H1 (cell line): Measurements from ENCODE around the gene RNASEL. TPM values are rescaled to one million over a fixed set of nuclear protein-coding genes. Genes with fewer than 3 reads are reported as not detected.

Experiments used
- CTCF ChIA-PET: fragments of 300-600 bp; sonication (Branson Sonifier 250); formaldehyde crosslinking; loops from one replicate; lab custom pipeline; 2021; ENCODE audit not compliant: partially characterized antibody; lab: Charles Lee
- POLR2A ChIA-PET: fragments of 300-600 bp; sonication (Branson Sonifier 250); formaldehyde crosslinking; loops from one replicate; lab custom pipeline; 2021; ENCODE audit warnings: inconsistent platforms; ENCODE audit not compliant: partially characterized antibody; lab: Charles Lee
- DNase-seq, 2 experiments: peaks; one replicate each; pipeline versions ENCODE4 v3.0.0 to v3.0.0-alpha.2; 2010 to 2022; ENCODE audit warnings: low spot score in 2 of 2, low read depth in 1 of 2, mixed read lengths in 1 of 2
- FAIRE-seq: peaks from 2 replicates; lab custom pipeline; 2011; peaks lifted over from hg19 to GRCh38; lab: Jason Lieb, UNC
- H2AFZ ChIP-seq: 2 replicates; pipeline ENCODE4 v1.8.1; 2012; ENCODE audit warnings: low read length, inconsistent platforms
- H2AK5ac ChIP-seq: 2 replicates; pipeline ENCODE4 v1.6.1; 2013; ENCODE audit warnings: low read depth, low read length
- H2BK120ac ChIP-seq: replicated peaks from 2 replicates; pipeline ENCODE3; 2013; ENCODE audit warnings: low read depth, low read length, inconsistent platforms
- H2BK12ac ChIP-seq: 2 replicates; pipeline ENCODE4 v1.6.1; 2013; ENCODE audit warnings: low read depth, low read length
- H2BK15ac ChIP-seq: 2 replicates; pipeline ENCODE4 v1.6.1; 2013; ENCODE audit warnings: low read length
- H2BK20ac ChIP-seq: 2 replicates; pipeline ENCODE4 v1.6.1; 2013; ENCODE audit warnings: low read length
- H2BK5ac ChIP-seq: 2 replicates; pipeline ENCODE4 v1.6.1; 2013; ENCODE audit warnings: low read depth, low read length
- H3K14ac ChIP-seq: 2 replicates; pipeline ENCODE4 v1.6.1; 2013; ENCODE audit warnings: inconsistent platforms; ENCODE audit not compliant: insufficient read length
- H3K18ac ChIP-seq: 2 replicates; pipeline ENCODE4 v1.6.1; 2013; ENCODE audit warnings: low read length; ENCODE audit errors: extremely low read depth
- H3K23ac ChIP-seq: 2 replicates; pipeline ENCODE4 v1.6.1; 2013; ENCODE audit warnings: inconsistent platforms; ENCODE audit not compliant: insufficient read length
- H3K23me2 ChIP-seq: 2 replicates; pipeline ENCODE4 v1.6.1; 2013; ENCODE audit warnings: low read depth, low read length
- H3K27ac ChIP-seq: 2 replicates; pipeline ENCODE4 v1.6.1; 2011; ENCODE audit warnings: low read depth, low read length, inconsistent platforms
- H3K27me3 ChIP-seq, 4 experiments: replicated peaks in 1 of 4; 1 replicate in 1 of 4; 2 replicates in 3 of 4; pipeline versions ENCODE4 v1.6.1 to v1.8.1; 2011 to 2013; ENCODE audit warnings: low read length in 3 of 4, mild to moderate bottlenecking in 3 of 4, inconsistent platforms in 2 of 4, mixed read lengths in 2 of 4, moderate library complexity in 1 of 4; ENCODE audit not compliant: control insufficient read depth in 3 of 4, insufficient read depth in 3 of 4; ENCODE audit errors: extremely low read depth in 1 of 4
- H3K36me3 ChIP-seq, 4 experiments: 2 replicates each; pipeline versions ENCODE4 v1.6.1 to v1.8.1; 2011 to 2013; ENCODE audit warnings: mild to moderate bottlenecking in 4 of 4, low read length in 3 of 4, moderate library complexity in 2 of 4, control low read depth in 1 of 4, inconsistent platforms in 1 of 4; ENCODE audit not compliant: insufficient read depth in 4 of 4, control insufficient read depth in 2 of 4
- H3K4ac ChIP-seq: replicated peaks from 2 replicates; pipeline ENCODE3; 2013; ENCODE audit warnings: low read length, low read depth, mixed read lengths, inconsistent platforms; ENCODE audit not compliant: insufficient read length
- H3K4me1 ChIP-seq, 4 experiments: replicated peaks in 1 of 4; 1 replicate in 1 of 4; 2 replicates in 3 of 4; pipeline versions ENCODE4 v1.6.1 to v1.8.1; 2011 to 2013; ENCODE audit warnings: low read length in 3 of 4, inconsistent platforms in 2 of 4, mixed read lengths in 1 of 4; ENCODE audit not compliant: insufficient read depth in 4 of 4, control insufficient read depth in 3 of 4
- H3K4me2 ChIP-seq, 2 experiments: 2 replicates each; pipeline versions ENCODE4 v1.6.1 to v1.8.1; 2011 to 2013; ENCODE audit warnings: low read depth in 2 of 2, low read length in 2 of 2, control low read depth in 1 of 2, inconsistent platforms in 1 of 2, mild to moderate bottlenecking in 1 of 2; ENCODE audit not compliant: insufficient read depth in 1 of 2
- H3K4me3 ChIP-seq, 4 experiments: fragments of 200-600, 300-600 bp in 1 of 4; sonication (generic), shearing (Covaris generic), sonication (Bioruptor Twin) in 1 of 4; 2 replicates each; pipeline versions ENCODE4 v1.5.1 to v1.8.1; 2011 to 2016; ENCODE audit warnings: low read length in 4 of 4, low read depth in 3 of 4, control low read depth in 2 of 4, inconsistent platforms in 2 of 4, mild to moderate bottlenecking in 2 of 4, mixed read lengths in 1 of 4, moderate library complexity in 1 of 4; ENCODE audit not compliant: insufficient read depth in 2 of 4; ENCODE audit errors: extremely low read depth in 1 of 4
- H3K56ac ChIP-seq: replicated peaks from 2 replicates; pipeline ENCODE3; 2013; ENCODE audit warnings: low read depth, mild to moderate bottlenecking, mixed read lengths, low read length, inconsistent platforms; ENCODE audit not compliant: insufficient read length
- H3K79me1 ChIP-seq: 2 replicates; pipeline ENCODE4 v1.6.1; 2013; ENCODE audit warnings: low read depth, low read length, control low read depth
- H3K79me2 ChIP-seq, 2 experiments: 2 replicates each; pipeline versions ENCODE4 v1.6.1 to v1.8.1; 2012 to 2013; ENCODE audit warnings: low read length in 2 of 2, mild to moderate bottlenecking in 2 of 2, inconsistent platforms in 1 of 2; ENCODE audit not compliant: insufficient read depth in 2 of 2, control insufficient read depth in 1 of 2
- H3K9ac ChIP-seq, 4 experiments: replicated peaks in 1 of 4; 1 replicate in 1 of 4; 2 replicates in 3 of 4; pipeline versions ENCODE4 v1.6.1 to v1.8.1; 2011 to 2013; ENCODE audit warnings: low read depth in 3 of 4, low read length in 3 of 4, control low read depth in 2 of 4, mild to moderate bottlenecking in 2 of 4, moderate library complexity in 2 of 4, inconsistent platforms in 1 of 4; ENCODE audit errors: extremely low read depth in 1 of 4
- H3K9me3 ChIP-seq, 2 experiments: 2 replicates each; pipeline versions ENCODE4 v1.6.1 to v1.8.1; 2012 to 2013; ENCODE audit warnings: mild to moderate bottlenecking in 2 of 2, moderate library complexity in 2 of 2, control low read depth in 1 of 2, inconsistent platforms in 1 of 2, low read depth in 1 of 2, low read length in 1 of 2, mixed read lengths in 1 of 2; ENCODE audit not compliant: insufficient read depth in 2 of 2
- H4K20me1 ChIP-seq, 2 experiments: replicated peaks in 1 of 2; 2 replicates each; pipeline versions ENCODE3 to v1.8.1; 2011 to 2013; ENCODE audit warnings: inconsistent platforms in 2 of 2, low read length in 2 of 2, mild to moderate bottlenecking in 1 of 2; ENCODE audit not compliant: insufficient read depth in 2 of 2, control insufficient read depth in 1 of 2
- H4K5ac ChIP-seq: 2 replicates; pipeline ENCODE4 v1.6.1; 2013; ENCODE audit warnings: low read length, low read depth, mixed read lengths, inconsistent platforms; ENCODE audit not compliant: insufficient read length
- H4K8ac ChIP-seq: 2 replicates; pipeline ENCODE4 v1.8.0; 2013; ENCODE audit warnings: mild to moderate bottlenecking, moderate library complexity, low read length, inconsistent platforms; ENCODE audit not compliant: insufficient read depth; ENCODE audit errors: extremely low read depth
- H4K91ac ChIP-seq: replicated peaks from 2 replicates; pipeline ENCODE3; 2013; ENCODE audit warnings: low read length, mixed read lengths, inconsistent platforms; ENCODE audit not compliant: insufficient read length
- CHD2 ChIP-seq: IDR thresholded peaks from 2 replicates; pipeline ENCODE4 v1.6.1; 2012; ENCODE audit warnings: low read length, improper control_type of control experiment
- EP300 ChIP-seq, 2 experiments: IDR thresholded peaks; 1 replicate in 1 of 2; 2 replicates in 1 of 2; pipeline ENCODE4 v1.6.1; 2011 to 2012; ENCODE audit warnings: low read depth in 2 of 2, low read length in 2 of 2, mild to moderate bottlenecking in 2 of 2, borderline replicate concordance in 1 of 2, inconsistent platforms in 1 of 2, moderate library complexity in 1 of 2
- KDM1A ChIP-seq: fragments of 200-600, 300-600 bp; sonication (generic); IDR thresholded peaks from 2 replicates; pipeline ENCODE4 v1.7.1; 2016; ENCODE audit warnings: mild to moderate bottlenecking, low read length, borderline replicate concordance
- polyA plus RNA-seq, 7 experiments: library from polyadenylated mRNA; depleted of rRNA in 3 of 7; stranded (reverse) in 5 of 7; unstranded in 2 of 7; fragments of >200 nt in 5 of 7; fragments of 200-250 nt in 2 of 7; gene quantifications; 1 replicate in 5 of 7; 2 replicates in 1 of 7; 4 replicates in 1 of 7; pipeline versions ENCODE4 v1.2.1 to v1.2.3, GENCODE V29; 2011 to 2013; ENCODE audit warnings: missing spikeins in 2 of 7, mixed read lengths in 2 of 7
- total RNA-seq: library from RNA; stranded (reverse); fragmentation: NEBNext Ultra II Directional; extraction: Animal tissue kit (Norgen Biotek cat#: 25700); gene quantifications from 2 replicates; pipeline ENCODE4 v1.2.1, GENCODE V29; 2021

The RNASEL gene
- total and polyA plus RNA-seq, 2 of the 8 experiments (the other 6 are each of a cell fraction or from before 2014, with no cell fraction given), result 0.39 to 0.78 TPM

DNA sequence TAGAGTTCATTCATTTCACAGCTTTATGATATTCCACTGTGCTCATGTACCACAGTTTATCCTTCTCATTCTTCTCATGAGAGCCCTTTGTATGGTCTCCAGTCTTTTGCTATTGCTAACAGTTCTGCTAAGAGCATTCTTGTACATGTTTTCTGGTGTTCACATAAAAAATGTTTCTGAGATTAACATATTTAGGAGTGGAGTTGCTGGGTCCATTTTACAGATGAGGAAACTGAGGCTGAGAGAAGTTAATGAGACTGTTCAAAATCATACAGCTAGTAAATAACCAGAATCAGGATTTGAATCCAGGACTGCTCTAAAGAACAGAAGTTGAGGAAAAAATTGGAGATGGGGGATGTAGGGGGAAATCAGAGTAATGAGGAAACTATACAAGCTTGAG lies 44.0 kb upstream of the RNASEL start:
- H3K23me2 ChIP-seq, result no peaks in the 10 kb centered on the region; the same call in 1 of the 2 replicates
- H2BK20ac ChIP-seq, result no peak overlapping the region
- no peaks in the 10 kb centered on the region for H3K79me2 ChIP-seq
- H3K27me3 ChIP-seq, result no peaks in the 10 kb centered on the region
- no peaks in the 10 kb centered on the region for H4K20me1 ChIP-seq
- no peak overlapping the region for H2BK120ac ChIP-seq
- peaks cover 6 to 19% (median 12%) of the 10 kb centered on the region in 4 experiments; a peak in 6 of 7 replicates for H3K4me1 ChIP-seq
- H2AFZ ChIP-seq, result no peak overlapping the region
- no peak overlapping the region for H3K4me2 ChIP-seq
- H3K9ac ChIP-seq, result no peak overlapping the region
- no peak overlapping the region for H3K4me3 ChIP-seq
- DNase-seq (no peak), FAIRE-seq (no peak)
- no peaks in the 10 kb centered on the region for H3K79me1 ChIP-seq
- H2BK5ac ChIP-seq, result no peak overlapping the region
- ChIA-PET CTCF (interaction anchor here (0.8 kb wide), 1 partner anchor 154 kb away, joined by 3 read pairs; no protein-coding TSS in a partner anchor), POLR2A (interaction anchor here (15.8 kb wide), 1 partner anchor 18 kb away, joined by 107 read pairs; no protein-coding TSS in a partner anchor)
- H2BK12ac ChIP-seq, result no peak overlapping the region
- TF ChIP-seq EP300 (IDR thresholded peaks at IDR 0.05; ENCODE audit: borderline replicate concordance in 1 of 2, low read depth in 2 of 2, low read length in 2 of 2), result no peak
- TF ChIP-seq CHD2, result no peak
- peak; percentile 62; the same call in 1 of the 2 replicates for TF ChIP-seq KDM1A
- no peaks in the 10 kb centered on the region for H3K36me3 ChIP-seq
- no peak overlapping the region for H3K27ac ChIP-seq
- no peak overlapping the region for H3K14ac ChIP-seq
- no peak overlapping the region for H3K18ac ChIP-seq
- no peak overlapping the region for H2BK15ac ChIP-seq
- no peak overlapping the region for H3K4ac ChIP-seq
- H3K23ac ChIP-seq, result no peak overlapping the region
- no peak overlapping the region for H4K8ac ChIP-seq
- no peak overlapping the region for H4K91ac ChIP-seq
- no peak overlapping the region for H2AK5ac ChIP-seq
- no peak overlapping the region for H3K56ac ChIP-seq
- H4K5ac ChIP-seq, result no peak overlapping the region
- no peaks in the 10 kb centered on the region for H3K9me3 ChIP-seq
